Activated naive CD8-positive, alpha-beta T cell (primary cell): ENCODE data around the gene EFNB2.

Experiments
- H3K27ac Mint-ChIP-seq: one replicate; pipeline ENCODE4 v1.8.0; 2021; ENCODE audit warnings: mixed read lengths
- H3K27me3 Mint-ChIP-seq: one replicate; pipeline ENCODE4 v1.8.0; 2021; ENCODE audit warnings: mixed read lengths
- H3K36me3 Mint-ChIP-seq: one replicate; pipeline ENCODE4 v1.8.0; 2021; ENCODE audit warnings: mixed read lengths
- H3K4me1 Mint-ChIP-seq: one replicate; pipeline ENCODE4 v1.8.0; 2021; ENCODE audit warnings: low read depth, mixed read lengths
- H3K4me3 Mint-ChIP-seq: one replicate; pipeline ENCODE4 v1.8.0; 2021; ENCODE audit warnings: mild to moderate bottlenecking, mixed read lengths
- H3K9me3 Mint-ChIP-seq: one replicate; pipeline ENCODE4 v1.8.0; 2021; ENCODE audit warnings: low read depth, mixed read lengths

Gene EFNB2

DNA sequence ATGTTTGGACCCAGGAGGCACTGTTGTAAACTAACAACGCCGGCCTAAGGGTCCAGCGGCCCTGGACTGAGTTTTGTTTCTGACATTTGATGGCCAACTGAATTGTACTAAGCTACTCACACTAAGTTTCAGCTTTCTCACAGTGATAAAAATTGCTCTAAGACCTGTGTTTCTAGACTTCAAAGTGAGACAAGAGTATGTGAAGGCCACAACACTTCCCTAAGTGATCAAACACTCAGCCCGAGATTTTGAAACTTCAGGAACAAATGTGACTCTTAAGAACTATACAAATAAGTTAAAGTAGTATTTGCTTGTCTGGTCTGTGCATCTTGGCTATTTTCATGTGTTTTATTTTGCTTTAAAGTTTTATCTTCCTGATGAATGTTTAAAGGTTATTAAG is 30.2 kb downstream of the EFNB2 start:
- H3K36me3 Mint-ChIP-seq: no peaks in the 10 kb centered on the region
- H3K27ac Mint-ChIP-seq: no peak overlapping the region
- H3K4me1 Mint-ChIP-seq: peaks cover 2% of the 10 kb centered on the region
- H3K27me3 Mint-ChIP-seq: peaks cover 14% of the 10 kb centered on the region
- no peak overlapping the region for H3K4me3 Mint-ChIP-seq
- H3K9me3 Mint-ChIP-seq: no peaks in the 10 kb centered on the region

DNA sequence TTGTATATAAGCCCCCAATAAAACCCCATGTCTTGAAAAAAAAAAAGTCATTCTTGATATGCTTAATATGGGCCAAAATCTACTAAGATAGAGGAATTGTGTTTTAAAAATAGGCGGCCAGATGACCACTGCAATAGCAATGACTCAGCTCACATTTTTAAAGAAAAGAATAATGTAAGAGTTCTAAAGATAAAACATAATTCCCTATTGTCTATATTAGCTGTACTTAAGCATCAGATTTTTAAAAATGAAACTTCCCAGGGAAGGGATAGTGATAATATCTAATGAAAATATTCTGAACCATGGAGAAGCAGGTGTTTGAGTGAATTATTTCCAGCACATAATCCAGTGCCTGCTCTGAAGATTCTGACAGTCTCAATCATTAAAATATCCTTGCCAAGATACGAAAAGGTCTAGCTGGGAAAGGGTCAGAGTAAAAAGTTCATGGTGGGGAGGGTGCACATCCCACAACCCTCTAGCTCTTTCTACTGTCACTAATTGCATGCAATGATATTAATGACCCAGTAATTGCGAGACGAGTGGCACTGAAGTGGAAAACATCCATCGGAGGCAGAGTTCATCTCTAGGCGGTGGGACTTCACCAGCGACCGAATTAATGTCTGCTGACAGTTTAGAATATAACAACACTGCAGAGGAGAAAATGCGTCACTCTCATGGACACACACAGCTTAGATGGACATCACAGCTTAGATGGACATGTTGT is 31.6 kb downstream of the EFNB2 start:
- H3K4me1 Mint-ChIP-seq: peaks cover 2% of the 10 kb centered on the region
- H3K36me3 Mint-ChIP-seq: no peaks in the 10 kb centered on the region
- H3K27ac Mint-ChIP-seq: no peak overlapping the region
- H3K9me3 Mint-ChIP-seq: no peaks in the 10 kb centered on the region
- no peak overlapping the region for H3K4me3 Mint-ChIP-seq
- peaks cover 11% of the 10 kb centered on the region for H3K27me3 Mint-ChIP-seq

DNA sequence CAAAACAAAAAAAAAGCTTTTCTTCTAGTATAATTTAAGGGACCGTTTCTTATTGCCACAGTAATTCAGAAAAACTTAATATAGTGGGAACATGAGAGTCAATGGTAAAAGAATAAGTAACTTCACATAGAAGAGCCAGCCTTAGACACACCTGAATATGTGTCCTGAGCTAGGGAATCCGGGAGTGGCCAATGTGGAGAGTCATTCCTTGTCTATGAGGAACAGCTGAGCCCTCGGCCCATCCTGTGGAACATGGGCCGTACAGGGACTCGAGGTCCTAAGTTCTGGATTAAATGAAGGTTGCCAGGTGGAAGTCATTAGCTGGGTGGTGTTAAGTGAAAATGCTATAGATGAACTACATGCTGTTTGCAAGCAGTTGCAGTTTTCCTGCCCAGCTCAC is 32.2 kb downstream of the EFNB2 start:
- Mint-ChIP-seq H3K36me3 (no peaks in the 10 kb centered on the region), H3K27ac (no peak overlapping the region), H3K4me1 (peaks cover 2% of the 10 kb centered on the region), H3K27me3 (peaks cover 11% of the 10 kb centered on the region), H3K9me3 (no peaks in the 10 kb centered on the region), H3K4me3 (no peak overlapping the region)

DNA sequence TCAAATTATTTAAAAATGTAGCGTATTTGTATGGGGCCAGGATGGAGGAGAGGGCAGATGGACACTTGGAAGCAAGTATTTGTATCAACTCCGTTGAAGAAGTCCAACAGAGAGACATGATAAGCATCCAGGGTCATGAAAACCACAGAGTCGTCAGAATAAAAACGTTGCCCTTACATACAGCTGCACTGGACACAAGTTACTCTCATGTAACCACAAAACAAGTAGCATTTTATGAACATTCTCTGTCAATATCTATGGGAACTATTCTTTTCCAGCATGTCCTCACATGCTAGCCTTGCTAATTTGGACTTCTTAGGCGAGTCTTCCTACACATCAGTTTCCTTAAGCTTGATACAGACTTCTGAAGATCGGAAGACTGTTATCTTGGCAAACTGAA is 35.0 kb downstream of the EFNB2 start:
- no peak overlapping the region for H3K4me3 Mint-ChIP-seq
- no peaks in the 10 kb centered on the region for H3K36me3 Mint-ChIP-seq
- peaks cover 22% of the 10 kb centered on the region for H3K27me3 Mint-ChIP-seq
- H3K9me3 Mint-ChIP-seq: no peaks in the 10 kb centered on the region
- H3K27ac Mint-ChIP-seq: no peak overlapping the region
- H3K4me1 Mint-ChIP-seq: no peaks in the 10 kb centered on the region

DNA sequence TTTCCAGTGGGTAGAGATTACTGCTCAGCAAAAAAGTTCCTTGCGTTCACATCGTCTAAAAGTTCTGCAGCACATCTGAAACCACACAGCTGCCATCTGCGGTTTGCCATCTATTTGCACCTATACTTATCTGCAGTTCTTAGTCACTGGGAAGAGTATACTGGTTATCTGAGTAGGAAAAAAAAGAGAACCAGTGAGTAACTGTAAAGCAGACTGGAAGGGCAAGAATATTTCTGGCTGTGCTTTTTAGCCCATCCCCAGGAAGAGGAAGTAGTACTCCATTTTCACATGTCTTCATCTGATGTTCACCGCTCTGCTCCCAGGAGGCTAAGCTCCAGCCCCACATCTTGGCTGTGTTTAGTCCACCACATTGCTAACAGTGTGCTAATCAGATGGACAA is 35.6 kb downstream of the EFNB2 start:
- H3K27me3 Mint-ChIP-seq: peaks cover 23% of the 10 kb centered on the region
- no peak overlapping the region for H3K4me3 Mint-ChIP-seq

DNA sequence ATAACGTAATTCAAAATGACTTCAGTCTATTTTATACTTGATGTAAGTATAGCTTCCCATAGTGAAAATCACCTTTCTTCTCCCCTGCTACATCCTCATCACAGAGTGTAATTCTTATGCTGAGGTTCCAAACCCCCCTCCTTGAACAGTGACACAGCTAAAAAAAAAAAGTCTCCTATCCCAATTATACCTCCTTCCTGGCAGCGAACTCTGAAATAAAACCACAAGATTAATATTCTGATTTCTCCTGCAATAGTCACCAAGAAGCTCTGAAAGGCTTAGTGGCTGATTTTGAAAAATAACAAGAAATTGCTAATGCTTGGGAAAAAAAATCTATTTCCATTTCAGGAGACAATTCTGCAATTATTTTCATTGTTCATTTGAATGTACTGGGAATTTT is 36.3 kb downstream of the EFNB2 start:
- Mint-ChIP-seq H3K27ac (no peak overlapping the region), H3K9me3 (no peaks in the 10 kb centered on the region), H3K36me3 (no peaks in the 10 kb centered on the region), H3K4me1 (peaks cover under 1% of the 10 kb centered on the region), H3K27me3 (peaks cover 28% of the 10 kb centered on the region), H3K4me3 (no peak overlapping the region)

More for the DNA sequence above, 35.6 kb downstream of the EFNB2 start:
- H3K27ac Mint-ChIP-seq: no peak overlapping the region
- H3K4me1 Mint-ChIP-seq: no peaks in the 10 kb centered on the region
- no peaks in the 10 kb centered on the region for H3K9me3 Mint-ChIP-seq
- H3K36me3 Mint-ChIP-seq: no peaks in the 10 kb centered on the region

DNA sequence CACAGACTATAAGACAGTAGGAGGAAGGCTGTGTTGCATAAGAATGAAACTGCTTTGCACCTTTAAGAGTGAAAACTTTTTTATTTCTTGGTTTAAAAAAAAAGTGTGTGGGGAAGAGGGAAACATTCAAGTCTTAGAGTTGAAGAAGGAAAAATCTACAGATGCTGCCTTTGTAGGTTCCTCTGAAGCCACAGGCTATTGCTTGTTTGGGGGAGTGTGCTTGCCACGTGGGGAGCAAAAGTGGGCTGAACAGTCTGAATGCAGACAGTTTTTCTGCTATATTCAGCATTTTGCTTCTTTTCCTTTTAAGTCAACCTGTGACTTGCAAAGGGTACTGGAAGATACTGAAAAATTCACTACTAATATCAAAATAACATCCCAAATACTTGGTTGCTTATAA is 36.9 kb downstream of the EFNB2 start:
- Mint-ChIP-seq H3K4me1 (peaks cover 6% of the 10 kb centered on the region), H3K27me3 (peaks cover 33% of the 10 kb centered on the region), H3K36me3 (no peaks in the 10 kb centered on the region), H3K4me3 (no peak overlapping the region), H3K9me3 (no peaks in the 10 kb centered on the region), H3K27ac (no peak overlapping the region)

DNA sequence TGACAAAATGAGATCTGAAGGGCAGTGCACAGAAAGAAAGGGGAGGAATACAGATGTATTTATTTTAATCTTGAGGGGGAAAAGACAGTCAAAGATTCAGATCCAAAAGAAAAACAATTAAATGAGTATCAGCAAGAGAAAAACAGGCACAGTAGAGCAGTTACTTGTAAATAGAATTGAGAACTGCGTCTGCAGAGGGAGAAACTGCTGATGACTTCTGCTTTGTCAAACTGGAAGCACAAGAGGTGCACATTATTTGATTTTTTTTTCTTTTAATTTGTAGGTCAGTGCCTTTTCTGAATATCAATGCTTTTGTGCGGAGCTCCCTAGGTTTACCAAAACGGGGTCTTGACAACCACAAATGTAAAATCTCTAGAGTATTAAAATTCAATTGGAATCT is 37.3 kb downstream of the EFNB2 start:
- H3K27me3 Mint-ChIP-seq: peaks cover 35% of the 10 kb centered on the region
- no peak overlapping the region for H3K27ac Mint-ChIP-seq
- no peaks in the 10 kb centered on the region for H3K9me3 Mint-ChIP-seq
- H3K4me3 Mint-ChIP-seq: no peak overlapping the region
- H3K4me1 Mint-ChIP-seq: peaks cover 10% of the 10 kb centered on the region
- H3K36me3 Mint-ChIP-seq: no peaks in the 10 kb centered on the region

DNA sequence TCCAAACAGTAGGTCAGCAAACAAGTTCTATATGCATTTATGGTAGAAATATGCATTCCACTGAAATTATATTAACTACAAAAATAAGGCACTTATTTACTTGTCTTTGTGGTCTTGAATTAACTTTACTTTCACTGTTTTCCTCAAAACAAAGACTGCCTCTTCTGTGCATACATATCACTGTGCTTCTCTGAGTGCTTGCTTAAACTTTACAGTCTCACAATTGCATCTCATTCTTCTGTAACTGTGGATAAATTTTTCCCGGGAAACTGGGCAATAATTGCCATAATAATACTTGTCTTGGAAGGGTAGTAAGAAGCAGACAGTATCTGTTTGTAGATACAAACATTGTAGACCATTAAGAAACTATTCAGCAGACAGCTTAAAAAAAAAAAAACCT is 38.4 kb downstream of the EFNB2 start:
- Mint-ChIP-seq H3K27ac (no peak overlapping the region), H3K36me3 (no peaks in the 10 kb centered on the region), H3K4me1 (peaks cover 13% of the 10 kb centered on the region), H3K9me3 (no peaks in the 10 kb centered on the region), H3K27me3 (peaks cover 34% of the 10 kb centered on the region), H3K4me3 (no peak overlapping the region)

DNA sequence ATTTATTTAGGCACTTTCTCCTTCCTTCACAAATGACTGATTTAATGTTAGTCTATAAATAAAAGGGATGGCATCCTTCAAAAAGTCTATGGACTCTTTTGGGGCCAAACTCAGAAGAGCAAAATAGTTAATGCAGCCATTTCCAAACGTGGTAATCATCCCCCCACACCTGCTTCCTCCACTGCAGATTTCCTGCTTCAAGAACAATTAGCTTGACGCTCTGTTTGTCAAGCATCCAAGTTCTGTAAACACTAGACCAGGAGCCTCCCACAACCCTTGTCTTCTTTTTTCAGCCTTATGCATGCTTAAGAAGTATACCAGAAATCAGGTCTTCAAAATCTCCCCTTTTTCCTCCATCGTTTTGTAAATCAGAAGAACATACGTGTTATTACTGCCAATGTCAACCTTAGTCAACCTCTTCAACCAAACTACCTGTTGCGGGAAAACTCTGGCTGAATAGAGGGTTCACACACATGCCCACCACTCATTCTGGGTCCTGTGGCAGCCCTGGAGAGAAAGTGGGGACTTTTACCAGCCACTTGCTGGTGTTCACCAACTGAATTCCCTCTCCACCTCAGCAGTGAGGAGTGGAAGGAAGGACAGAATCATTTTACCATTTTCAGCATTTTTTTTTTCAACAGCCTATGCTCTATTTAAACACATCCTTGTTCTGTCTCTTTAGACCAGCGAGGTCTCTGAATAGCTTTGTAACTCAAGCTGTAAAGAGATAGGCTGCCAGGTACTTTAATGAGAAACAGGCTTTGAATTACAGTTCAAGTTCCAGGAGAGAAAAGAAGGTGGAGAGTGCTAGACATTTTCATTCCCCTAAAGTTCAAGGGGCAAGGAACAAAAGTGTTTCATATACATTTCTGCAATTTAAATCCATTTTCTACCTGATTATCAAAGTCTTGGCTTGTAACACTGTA is 39.1 kb downstream of the EFNB2 start:
- H3K9me3 Mint-ChIP-seq: no peaks in the 10 kb centered on the region
- H3K4me1 Mint-ChIP-seq: peaks cover 13% of the 10 kb centered on the region
- H3K27me3 Mint-ChIP-seq: peaks cover 40% of the 10 kb centered on the region
- no peaks in the 10 kb centered on the region for H3K36me3 Mint-ChIP-seq
- no peak overlapping the region for H3K27ac Mint-ChIP-seq
- H3K4me3 Mint-ChIP-seq: no peak overlapping the region

DNA sequence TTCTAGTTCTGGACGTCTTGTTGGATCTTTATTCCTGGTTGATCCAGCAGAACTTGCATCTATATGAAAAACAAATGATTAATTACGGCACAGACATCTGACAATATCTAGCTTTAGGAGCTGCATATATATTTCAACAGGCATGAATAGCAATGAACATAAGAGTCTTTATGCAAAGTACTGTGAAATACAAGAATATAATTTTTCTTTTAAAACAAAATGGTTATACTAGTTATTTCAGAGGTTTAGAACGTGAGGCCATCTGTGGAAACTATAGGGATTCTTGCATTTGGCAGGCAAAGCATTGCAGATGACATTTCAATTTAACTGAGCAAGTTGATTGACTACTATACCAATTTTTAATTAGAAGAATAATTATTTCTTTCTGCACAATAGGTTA is 40.5 kb downstream of the EFNB2 start:
- Mint-ChIP-seq H3K36me3 (no peaks in the 10 kb centered on the region), H3K27me3 (peaks cover 48% of the 10 kb centered on the region), H3K27ac (no peak overlapping the region), H3K9me3 (no peaks in the 10 kb centered on the region), H3K4me1 (peaks cover 22% of the 10 kb centered on the region), H3K4me3 (no peak overlapping the region)

DNA sequence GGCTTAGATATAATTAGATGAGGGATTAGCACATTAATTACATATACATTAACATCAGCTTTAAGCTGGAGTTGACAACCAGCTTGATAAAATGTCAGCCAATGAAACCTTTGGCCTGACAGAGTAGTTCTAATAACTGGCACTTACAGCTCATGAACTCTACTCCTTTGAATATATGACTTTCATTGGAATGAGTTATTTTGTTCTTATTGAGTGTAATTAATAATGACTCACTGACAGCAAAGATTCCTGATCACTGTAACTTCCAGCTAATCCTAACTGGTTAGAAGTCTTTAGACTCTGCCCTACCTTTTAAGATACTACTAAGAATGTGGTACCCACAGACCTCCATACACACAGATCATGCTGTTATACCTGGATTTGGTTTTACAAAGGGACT is 41.0 kb downstream of the EFNB2 start:
- H3K4me3 Mint-ChIP-seq: no peak overlapping the region
- H3K4me1 Mint-ChIP-seq: peaks cover 22% of the 10 kb centered on the region
- H3K36me3 Mint-ChIP-seq: no peaks in the 10 kb centered on the region
- H3K27ac Mint-ChIP-seq: no peak overlapping the region
- no peaks in the 10 kb centered on the region for H3K9me3 Mint-ChIP-seq
- H3K27me3 Mint-ChIP-seq: peaks cover 48% of the 10 kb centered on the region

DNA sequence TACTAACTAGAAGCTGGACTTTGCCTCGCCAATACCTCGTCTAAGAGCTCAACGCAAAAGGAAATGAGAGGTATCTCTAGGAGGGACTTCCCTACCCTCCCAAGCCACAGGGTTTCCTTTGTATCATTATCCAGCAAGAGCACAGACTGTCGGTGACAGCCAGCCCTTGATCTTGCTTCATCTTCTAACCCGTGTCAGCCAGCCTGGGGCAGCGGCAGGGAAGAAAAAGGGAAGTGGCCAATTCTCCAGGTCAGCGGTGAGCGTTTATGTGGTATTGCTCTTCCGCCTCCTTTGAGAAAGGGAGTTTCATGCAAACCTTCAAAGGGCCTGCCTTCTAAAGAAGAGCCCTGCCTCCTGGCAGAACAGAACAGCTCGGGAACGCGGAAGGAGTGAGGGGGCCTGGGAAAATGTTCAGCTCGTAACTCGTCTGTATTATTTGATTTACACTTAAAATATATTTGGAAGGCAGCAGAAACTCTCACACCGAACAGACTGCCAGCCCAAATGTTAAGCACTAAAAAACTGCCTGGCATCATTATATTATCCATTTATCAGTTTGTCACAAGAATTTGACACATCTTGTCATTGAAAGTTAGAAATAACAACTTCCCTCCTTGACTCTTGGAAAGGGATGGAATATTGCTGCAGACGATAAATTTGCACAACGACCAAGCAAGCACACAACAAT is 41.8 kb downstream of the EFNB2 start:
- Mint-ChIP-seq H3K27ac (no peak overlapping the region), H3K27me3 (peaks cover 55% of the 10 kb centered on the region)

DNA sequence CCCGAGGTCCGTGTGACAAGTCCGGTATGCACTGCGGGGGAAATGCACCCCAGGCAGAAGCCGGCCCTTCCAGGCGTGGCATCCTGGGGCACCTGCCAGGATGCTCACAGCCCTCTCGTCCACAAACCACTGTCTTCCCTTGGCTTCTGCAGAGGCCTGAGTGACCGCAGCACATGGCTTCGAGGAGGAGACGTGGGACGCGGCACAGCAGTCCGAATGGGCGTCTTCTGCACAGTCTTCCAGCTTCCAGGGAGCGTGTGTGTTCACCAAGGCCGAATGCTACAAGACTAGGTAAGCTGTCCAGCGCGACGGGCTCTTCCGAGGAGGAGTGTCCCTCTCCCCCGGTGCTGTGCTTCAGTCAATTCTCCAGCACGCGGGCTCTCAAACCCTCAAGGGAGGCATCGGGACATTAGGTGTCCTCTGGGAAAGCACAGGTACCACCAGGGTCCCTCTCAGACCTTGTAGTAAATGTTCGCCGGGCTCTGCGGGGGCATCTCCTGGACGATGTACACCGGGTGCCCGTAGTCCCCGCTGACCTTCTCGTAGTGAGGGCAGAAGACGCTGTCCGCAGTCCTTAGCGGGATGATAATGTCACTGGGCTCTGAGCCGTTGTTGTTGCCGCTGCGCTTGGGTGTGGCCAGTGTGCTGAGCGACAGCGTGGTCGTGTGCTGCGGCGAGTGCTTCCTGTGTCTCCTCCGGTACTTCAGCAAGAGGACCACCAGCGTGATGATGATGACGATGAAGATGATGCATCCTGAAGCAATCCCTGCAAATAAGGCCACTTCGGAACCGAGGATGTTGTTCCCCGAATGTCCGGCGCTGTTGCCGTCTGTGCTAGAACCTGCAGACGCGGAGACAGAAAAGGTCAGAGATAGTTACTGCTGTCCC is 42.6 kb downstream of the EFNB2 start:
- no peak overlapping the region for H3K27ac Mint-ChIP-seq
- H3K9me3 Mint-ChIP-seq: no peaks in the 10 kb centered on the region
- no peaks in the 10 kb centered on the region for H3K36me3 Mint-ChIP-seq
- no peak overlapping the region for H3K4me3 Mint-ChIP-seq
- H3K27me3 Mint-ChIP-seq: peaks cover 56% of the 10 kb centered on the region
- peaks cover 22% of the 10 kb centered on the region for H3K4me1 Mint-ChIP-seq

More for the DNA sequence above, 41.8 kb downstream of the EFNB2 start:
- H3K4me1 Mint-ChIP-seq: peaks cover 22% of the 10 kb centered on the region
- no peaks in the 10 kb centered on the region for H3K36me3 Mint-ChIP-seq
- no peak overlapping the region for H3K4me3 Mint-ChIP-seq
- no peaks in the 10 kb centered on the region for H3K9me3 Mint-ChIP-seq
